Cardiac fibroblast (primary cell): ENCODE results near the gene DCP1B.

ENCODE experiments used
- DNase-seq, 2 donors: peaks; one replicate each; pipeline versions ENCODE4 v3.0.0 to v3.0.0-alpha.2; 2010; ENCODE audit warnings: low read depth in 2 of 2
- H3K4me3 ChIP-seq, 2 donors: replicated peaks in 1 of 2; 1 replicate in 1 of 2; 2 replicates in 1 of 2; pipeline ENCODE4 v1.5.1; 2011; ENCODE audit warnings: low read depth in 2 of 2, low read length in 2 of 2, mild to moderate bottlenecking in 2 of 2, moderate library complexity in 1 of 2
- TF ChIP-seq, protein P1 (sequence below): IDR thresholded peaks from one replicate; pipeline ENCODE4 v1.5.1; 2011; ENCODE audit warnings: low read depth, mild to moderate bottlenecking, low read length, inconsistent platforms

DCP1B gene

DNA sequence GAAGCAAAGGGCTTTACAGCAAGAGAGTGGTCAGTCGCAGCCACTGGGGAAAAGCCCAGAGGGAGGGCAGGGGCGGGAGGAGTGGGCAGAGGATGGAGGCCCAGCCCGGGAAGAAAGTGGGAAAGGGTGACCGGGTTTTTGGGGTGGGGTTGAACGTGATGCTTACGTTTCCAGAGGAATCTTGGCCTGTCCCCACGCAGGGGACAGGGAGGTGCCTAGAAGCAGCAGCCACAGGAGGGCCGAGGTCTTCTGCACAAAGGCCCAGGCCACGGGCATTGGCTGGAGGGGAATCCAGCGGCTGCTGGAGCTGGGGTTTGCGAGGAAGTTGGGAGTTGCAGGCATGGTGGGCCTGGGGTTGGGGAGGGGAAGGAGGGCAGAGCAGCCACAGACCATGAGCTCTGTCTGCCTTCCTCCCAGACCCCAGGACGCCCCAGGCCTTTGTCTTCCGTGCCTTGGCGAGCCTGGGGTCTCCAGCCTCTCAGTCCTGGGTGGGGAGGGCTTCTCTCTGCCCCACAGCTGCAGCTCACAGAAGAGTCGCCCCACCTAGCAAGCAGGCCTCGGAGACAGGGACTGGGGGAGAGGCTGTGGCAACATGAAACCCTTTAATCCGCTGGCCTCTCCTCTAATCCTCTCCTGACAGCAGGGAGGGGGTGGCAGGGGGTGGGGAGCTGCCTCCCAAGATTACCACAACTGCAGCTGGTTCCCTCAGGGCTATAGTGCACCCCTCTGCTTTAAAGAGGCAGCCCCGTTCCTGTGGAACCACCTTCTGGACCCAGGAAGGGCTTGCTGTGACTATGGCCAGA lies 86.0 kb downstream of the DCP1B start, which contains the start of gene CACNA2D4:
Gene CACNA2D4 (minus strand): TSS at position 572 of the 803 bp plus-strand sequence. CDS start 179 bp downstream, at position 393.
- no peak for DNase-seq
- H3K4me3 ChIP-seq: no peak within 1 kb of the TSS
- TF ChIP-seq, protein P1, sequence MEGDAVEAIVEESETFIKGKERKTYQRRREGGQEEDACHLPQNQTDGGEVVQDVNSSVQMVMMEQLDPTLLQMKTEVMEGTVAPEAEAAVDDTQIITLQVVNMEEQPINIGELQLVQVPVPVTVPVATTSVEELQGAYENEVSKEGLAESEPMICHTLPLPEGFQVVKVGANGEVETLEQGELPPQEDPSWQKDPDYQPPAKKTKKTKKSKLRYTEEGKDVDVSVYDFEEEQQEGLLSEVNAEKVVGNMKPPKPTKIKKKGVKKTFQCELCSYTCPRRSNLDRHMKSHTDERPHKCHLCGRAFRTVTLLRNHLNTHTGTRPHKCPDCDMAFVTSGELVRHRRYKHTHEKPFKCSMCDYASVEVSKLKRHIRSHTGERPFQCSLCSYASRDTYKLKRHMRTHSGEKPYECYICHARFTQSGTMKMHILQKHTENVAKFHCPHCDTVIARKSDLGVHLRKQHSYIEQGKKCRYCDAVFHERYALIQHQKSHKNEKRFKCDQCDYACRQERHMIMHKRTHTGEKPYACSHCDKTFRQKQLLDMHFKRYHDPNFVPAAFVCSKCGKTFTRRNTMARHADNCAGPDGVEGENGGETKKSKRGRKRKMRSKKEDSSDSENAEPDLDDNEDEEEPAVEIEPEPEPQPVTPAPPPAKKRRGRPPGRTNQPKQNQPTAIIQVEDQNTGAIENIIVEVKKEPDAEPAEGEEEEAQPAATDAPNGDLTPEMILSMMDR: no peak

DNA sequence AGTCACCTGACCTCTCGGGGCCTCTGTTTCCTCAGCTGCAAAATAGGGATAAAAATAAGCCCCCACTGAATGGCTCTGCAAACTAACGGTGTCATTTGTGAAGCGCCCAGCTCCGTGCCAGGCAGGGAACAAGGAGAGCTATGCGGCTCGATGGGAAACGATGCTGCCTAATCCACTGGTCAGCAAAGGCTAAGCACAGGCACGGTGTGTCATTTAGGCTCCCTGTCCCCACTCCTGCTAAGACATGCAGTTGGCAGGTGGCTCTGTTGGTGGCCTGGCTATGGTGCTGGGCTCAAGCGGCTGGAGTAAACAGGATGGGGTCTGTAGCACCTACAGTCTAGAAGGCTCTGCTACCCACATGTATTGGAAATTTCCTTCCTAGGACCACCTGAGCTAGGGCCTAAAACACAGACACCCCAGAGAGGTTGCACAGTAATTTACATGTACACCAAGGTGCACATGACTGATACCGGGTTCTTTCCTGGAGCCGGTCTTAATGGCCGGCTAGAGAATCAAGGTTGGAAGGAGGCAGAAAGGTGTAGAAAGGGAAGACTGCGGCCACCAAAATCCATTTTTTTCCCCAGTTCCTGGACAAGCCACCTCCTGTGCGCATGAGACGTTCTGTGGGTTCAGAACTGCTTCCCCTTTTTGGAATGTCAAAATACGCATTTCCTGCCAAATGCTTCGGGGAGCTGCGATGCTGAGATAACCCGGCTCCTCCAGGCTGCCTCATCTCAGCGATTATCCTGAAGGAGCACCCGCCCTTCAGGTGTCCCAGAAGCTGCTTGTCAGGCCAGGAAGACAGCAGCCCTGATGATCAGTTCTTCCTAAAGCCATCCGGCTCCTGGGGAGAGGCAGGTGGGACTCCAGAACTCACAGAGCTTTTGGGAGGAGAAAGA lies 86.8 kb downstream of the DCP1B start:
- TF ChIP-seq, protein P1: no peak
- no peak overlapping the region for H3K4me3 ChIP-seq
- DNase-seq: no peak

DNA sequence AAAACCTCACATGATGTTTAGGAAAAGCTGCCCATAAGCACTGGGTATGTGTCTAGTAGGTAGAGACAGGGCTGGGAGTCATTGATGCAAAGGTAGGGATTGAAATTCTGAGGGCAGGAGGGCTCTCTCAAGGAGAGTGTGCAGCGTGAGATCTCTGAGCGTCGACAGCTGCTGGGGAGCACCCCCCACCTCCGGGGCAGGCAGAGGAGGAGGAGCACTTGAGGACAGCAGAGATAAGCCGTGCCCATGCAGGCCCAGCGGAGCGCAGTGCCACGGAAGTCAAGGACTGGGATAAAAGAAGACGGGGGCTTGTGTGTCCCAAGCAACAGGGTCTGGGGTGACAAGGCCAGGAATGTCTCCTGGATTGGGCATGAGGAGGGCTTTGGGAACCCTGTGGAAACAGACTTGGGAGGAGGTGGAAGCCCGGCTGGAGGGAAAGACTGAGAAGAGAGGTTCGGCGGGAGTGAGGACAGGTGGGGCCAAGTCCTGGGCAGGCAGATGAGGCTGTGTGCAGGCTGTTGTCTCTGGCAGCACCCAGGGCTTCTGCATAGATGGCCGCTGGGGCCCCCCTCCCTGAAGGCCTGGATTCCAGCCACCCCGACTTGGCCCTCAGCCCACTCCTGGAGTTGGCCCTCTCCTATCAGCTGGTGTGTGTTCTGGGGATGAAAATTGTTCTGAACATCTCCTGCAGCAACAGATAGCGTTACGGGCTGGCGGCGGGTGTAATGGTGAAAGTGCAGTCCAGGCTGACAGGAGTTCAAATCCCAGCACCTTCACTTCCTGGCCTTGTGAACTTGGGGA lies 87.7 kb downstream of the DCP1B start:
- peak in 1 of 2 donors; percentile 59 for DNase-seq
- TF ChIP-seq, protein P1: no peak
- no peak overlapping the region for H3K4me3 ChIP-seq

DNA sequence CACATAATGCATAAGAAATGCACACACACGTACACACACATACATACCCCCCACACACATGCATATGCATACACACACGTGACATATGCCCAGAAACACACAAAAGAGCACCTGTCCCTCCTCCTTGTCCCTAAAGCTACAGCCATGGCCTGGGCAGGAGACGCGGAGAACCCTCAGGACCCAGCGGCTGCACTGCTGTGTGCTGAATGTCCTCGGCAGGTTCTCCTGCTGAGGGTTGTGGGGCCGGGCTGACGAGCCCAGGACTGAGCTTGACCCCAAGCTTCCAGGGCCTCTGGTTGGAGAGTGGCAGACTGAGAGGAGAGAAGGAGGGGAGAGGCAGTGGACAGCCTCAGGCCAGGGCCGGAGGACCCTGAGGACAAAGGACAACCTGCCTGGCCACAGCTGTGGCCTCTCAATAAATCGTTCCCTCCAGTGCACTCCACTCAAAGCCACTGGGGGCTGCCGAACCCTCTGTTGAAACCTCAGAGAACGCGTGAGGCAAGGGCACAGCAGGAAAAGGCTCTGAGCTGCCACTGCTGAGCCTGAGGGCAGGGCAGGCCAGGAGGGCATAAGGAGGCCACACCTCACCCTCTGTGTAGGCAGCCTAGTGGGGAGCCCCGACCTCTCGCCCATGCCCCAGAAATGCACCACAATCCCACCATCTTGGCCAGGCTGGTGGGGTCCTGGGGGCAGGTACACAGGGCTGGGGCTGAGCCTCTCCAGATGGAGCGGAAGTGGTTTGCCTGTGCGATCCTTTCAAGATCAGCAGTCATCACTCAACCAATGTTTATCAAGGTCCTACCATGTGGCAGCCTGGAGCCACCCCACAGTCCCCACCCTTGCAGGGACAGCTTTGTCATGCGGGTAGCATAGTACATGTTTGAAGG lies 88.9 kb downstream of the DCP1B start:
- H3K4me3 ChIP-seq: no peak overlapping the region
- TF ChIP-seq, protein P1: no peak
- no peak for DNase-seq

DNA sequence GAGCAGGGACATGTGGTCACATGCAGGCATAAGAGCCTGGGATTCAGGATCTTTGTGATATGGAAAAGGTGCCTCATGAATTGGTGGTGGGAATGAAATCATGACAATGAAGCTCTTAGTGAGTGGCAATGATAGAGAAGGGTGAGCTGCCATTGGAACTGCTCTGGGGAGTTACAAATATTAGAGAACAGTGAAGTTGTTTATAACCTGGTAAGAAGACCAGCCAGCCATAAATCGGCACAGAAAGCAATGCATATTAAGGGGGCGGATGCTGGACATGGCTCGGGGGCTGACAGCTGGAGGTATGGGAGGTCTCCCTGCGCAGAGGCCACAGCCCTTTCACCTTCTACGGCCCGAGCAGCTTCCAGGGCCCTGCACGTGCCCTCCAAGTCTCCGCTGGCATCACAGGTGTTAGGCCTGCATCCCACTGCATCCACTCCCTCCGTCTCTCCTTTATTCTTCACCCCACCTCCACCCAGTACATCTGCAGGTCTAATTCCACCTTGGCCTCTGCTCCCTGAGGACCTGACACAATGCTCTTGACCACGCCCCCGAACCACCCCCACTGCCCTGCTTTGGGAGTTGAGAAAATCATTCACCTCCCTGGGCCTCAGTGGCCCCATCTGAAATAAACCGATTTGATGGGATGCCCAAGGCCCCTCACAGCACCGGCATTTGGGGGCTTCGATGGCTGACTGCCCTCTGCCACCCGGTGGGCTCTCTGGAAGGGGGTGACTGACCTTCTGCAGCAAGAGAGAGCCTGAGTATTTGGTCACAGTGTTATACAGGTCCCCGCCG lies 89.9 kb downstream of the DCP1B start:
- DNase-seq: no peak
- TF ChIP-seq, protein P1: no peak
- no peak overlapping the region for H3K4me3 ChIP-seq
